GM12892 (cell line): ENCODE results near the gene SUPT3H.

Source experiments
- POLR2A ChIP-seq: IDR thresholded peaks from 2 replicates; pipeline ENCODE4 v1.6.1; 2011; ENCODE audit warnings: low read depth, low read length, control low read depth
- POLR2AphosphoS5 ChIP-seq: IDR thresholded peaks from 2 replicates; pipeline ENCODE4 v1.6.1; 2011; ENCODE audit warnings: low read depth, low read length, control low read depth

- TF ChIP-seq POLR2A (no peak), POLR2AphosphoS5 (no peak)
Observed at GRCh38 chr6:45231660-45232059, 146.1 kb downstream of the SUPT3H start.
